BE2C (cell line): ENCODE measurements around the gene OR2F1.

Experiments
- DNase-seq: peaks from one replicate; pipeline ENCODE4 v3.0.0-alpha.2; 2020
- H3K27me3 ChIP-seq: fragments of 250-450 bp; sonication (Bioruptor Pico); 2 replicates; pipeline ENCODE4 v1.5.1; 2020; ENCODE audit warnings: mild to moderate bottlenecking
- H3K36me3 ChIP-seq: fragments of 250-450 bp; sonication (Bioruptor Pico); 2 replicates; pipeline ENCODE4 v1.5.1; 2020; ENCODE audit warnings: mild to moderate bottlenecking
- H3K4me1 ChIP-seq: fragments of 250-450 bp; sonication (Bioruptor Pico); 2 replicates; pipeline ENCODE4 v1.5.1; 2020
- H3K4me3 ChIP-seq: 2 replicates; pipeline ENCODE4 v1.5.1; 2011; ENCODE audit warnings: low read depth, low read length
- H3K9me3 ChIP-seq: fragments of 250-450 bp; sonication (Bioruptor Pico); 2 replicates; pipeline ENCODE4 v1.5.1; 2020
- CTCF ChIP-seq: IDR thresholded peaks from 2 replicates; pipeline ENCODE4 v1.5.1; 2012; ENCODE audit warnings: mild to moderate bottlenecking, low read depth, low read length

The OR2F1 gene

GRCh38 chr7:143947111-143947510 lies 7.5 kb upstream of the OR2F1 start:
- Histone ChIP-seq H3K27me3 (no peaks in the 10 kb centered on the region), H3K36me3 (no peaks in the 10 kb centered on the region), H3K9me3 (no peaks in the 10 kb centered on the region), H3K4me1 (no peaks in the 10 kb centered on the region), H3K4me3 (no peak overlapping the region)
- no peak for DNase-seq
- no peak for TF ChIP-seq CTCF

GRCh38 chr7:143948733-143949132 lies 5.9 kb upstream of the OR2F1 start:
- DNase-seq, result no peak
- H3K27me3 ChIP-seq, result no peaks in the 10 kb centered on the region
- no peak overlapping the region for H3K4me3 ChIP-seq
- H3K9me3 ChIP-seq, result no peaks in the 10 kb centered on the region
- no peaks in the 10 kb centered on the region for H3K4me1 ChIP-seq
- no peaks in the 10 kb centered on the region for H3K36me3 ChIP-seq
- TF ChIP-seq CTCF, result no peak

GRCh38 chr7:143953421-143953820 lies 1.2 kb upstream of the OR2F1 start:
- no peak for TF ChIP-seq CTCF
- Histone ChIP-seq H3K9me3 (no peaks in the 10 kb centered on the region), H3K4me3 (no peak overlapping the region), H3K4me1 (no peaks in the 10 kb centered on the region), H3K27me3 (no peaks in the 10 kb centered on the region), H3K36me3 (no peaks in the 10 kb centered on the region)
- no peak for DNase-seq

GRCh38 chr7:143954135-143954534 lies 509 bp upstream of the OR2F1 start:
- Histone ChIP-seq H3K4me1 (no peaks in the 10 kb centered on the region), H3K36me3 (no peaks in the 10 kb centered on the region), H3K27me3 (no peaks in the 10 kb centered on the region), H3K4me3 (no peak overlapping the region), H3K9me3 (no peaks in the 10 kb centered on the region)
- no peak for DNase-seq
- no peak for TF ChIP-seq CTCF

- no peak for DNase-seq
These were observed 4.1 kb downstream of the OR2F1 start for GRCh38 chr7:143958781-143959180.

More at GRCh38 chr7:143958781-143959180, 4.1 kb downstream of the OR2F1 start:
- H3K9me3 ChIP-seq, result no peaks in the 10 kb centered on the region
- TF ChIP-seq CTCF, result no peak
- H3K4me1 ChIP-seq, result no peaks in the 10 kb centered on the region
- no peaks in the 10 kb centered on the region for H3K27me3 ChIP-seq
- H3K4me3 ChIP-seq, result no peak overlapping the region
- H3K36me3 ChIP-seq, result no peaks in the 10 kb centered on the region
